Mammary epithelial cell (primary cell): ENCODE data around the gene PABPN1L.

Source experiments
- EZH2 ChIP-seq: IDR thresholded peaks from 2 replicates; pipeline ENCODE4 v1.6.1; 2012; ENCODE audit warnings: low read length, inconsistent platforms, borderline replicate concordance
- TF ChIP-seq, protein P1 (sequence below), 2 donors: IDR thresholded peaks in 1 of 2; conservative IDR thresholded peaks in 1 of 2; 2 replicates each; pipeline ENCODE4 v1.5.1; 2011 to 2012; ENCODE audit warnings: inconsistent platforms in 2 of 2, low read length in 2 of 2, mild to moderate bottlenecking in 2 of 2, control low read depth in 1 of 2, low read depth in 1 of 2; ENCODE audit not compliant: insufficient read depth in 1 of 2; ENCODE audit errors: extremely low read depth in 1 of 2

DNA sequence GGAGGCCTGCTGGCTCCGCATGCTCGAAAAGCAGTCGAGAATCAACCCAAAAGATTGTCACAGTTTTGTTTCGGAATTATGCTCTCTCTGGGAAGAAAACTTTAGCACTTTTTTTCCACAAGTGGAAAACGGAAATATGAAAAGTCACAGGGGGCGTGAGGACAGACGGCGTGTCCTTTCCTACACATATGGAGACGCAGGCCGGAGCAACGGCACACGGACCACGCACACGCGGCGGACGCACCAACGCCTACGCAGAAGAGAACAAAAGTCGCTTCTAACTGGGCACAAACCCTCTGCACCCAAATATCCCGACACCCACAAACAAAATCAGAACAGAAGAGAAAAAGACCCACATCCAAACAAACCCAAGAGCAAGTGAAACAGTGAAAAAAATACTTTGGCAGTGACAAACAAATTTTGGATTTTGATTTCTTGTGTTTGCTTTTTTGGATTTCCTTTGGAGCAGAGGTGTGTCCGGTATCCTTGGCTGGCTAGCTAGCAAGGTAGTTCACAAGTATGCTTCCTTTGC is 9.3 kb upstream of the PABPN1L start:
- TF ChIP-seq EZH2 = no peak
- TF ChIP-seq, protein P1, sequence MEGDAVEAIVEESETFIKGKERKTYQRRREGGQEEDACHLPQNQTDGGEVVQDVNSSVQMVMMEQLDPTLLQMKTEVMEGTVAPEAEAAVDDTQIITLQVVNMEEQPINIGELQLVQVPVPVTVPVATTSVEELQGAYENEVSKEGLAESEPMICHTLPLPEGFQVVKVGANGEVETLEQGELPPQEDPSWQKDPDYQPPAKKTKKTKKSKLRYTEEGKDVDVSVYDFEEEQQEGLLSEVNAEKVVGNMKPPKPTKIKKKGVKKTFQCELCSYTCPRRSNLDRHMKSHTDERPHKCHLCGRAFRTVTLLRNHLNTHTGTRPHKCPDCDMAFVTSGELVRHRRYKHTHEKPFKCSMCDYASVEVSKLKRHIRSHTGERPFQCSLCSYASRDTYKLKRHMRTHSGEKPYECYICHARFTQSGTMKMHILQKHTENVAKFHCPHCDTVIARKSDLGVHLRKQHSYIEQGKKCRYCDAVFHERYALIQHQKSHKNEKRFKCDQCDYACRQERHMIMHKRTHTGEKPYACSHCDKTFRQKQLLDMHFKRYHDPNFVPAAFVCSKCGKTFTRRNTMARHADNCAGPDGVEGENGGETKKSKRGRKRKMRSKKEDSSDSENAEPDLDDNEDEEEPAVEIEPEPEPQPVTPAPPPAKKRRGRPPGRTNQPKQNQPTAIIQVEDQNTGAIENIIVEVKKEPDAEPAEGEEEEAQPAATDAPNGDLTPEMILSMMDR (conservative IDR thresholded peaks at IDR 0.05 in 1 of 2, IDR thresholded peaks at IDR 0.05 in 1 of 2; ENCODE audit: extremely low read depth in 1 of 2, insufficient read depth in 1 of 2, low read depth in 1 of 2, low read length in 2 of 2) = no peak
